SK-N-SH (cell line): Measurements from ENCODE around the gene CCN5.

Experiments used
- CTCF ChIP-seq: fragments of 200-600 bp; sonication (generic); IDR thresholded peaks from 2 replicates; pipeline ENCODE4 v1.6.1; 2017; ENCODE audit warnings: antibody characterized with exemption, mild to moderate bottlenecking, moderate library complexity
- JUND ChIP-seq: IDR thresholded peaks from 2 replicates; pipeline ENCODE4 v1.4.0; 2012
- NRF1 ChIP-seq: IDR thresholded peaks from 2 replicates; pipeline ENCODE4 v1.6.1; 2012; ENCODE audit warnings: low read depth, mild to moderate bottlenecking, low read length
- POLR2AphosphoS5 ChIP-seq: IDR thresholded peaks from 2 replicates; pipeline ENCODE4 v1.6.1; 2012; ENCODE audit warnings: low read depth, low read length
- RAD21 ChIP-seq: IDR thresholded peaks from 2 replicates; pipeline ENCODE4 v1.6.1; 2012; ENCODE audit warnings: mild to moderate bottlenecking, low read length
- SIN3A ChIP-seq: IDR thresholded peaks from 2 replicates; pipeline ENCODE4 v1.6.1; 2012; ENCODE audit warnings: low read depth, mild to moderate bottlenecking, low read length, moderate library complexity, borderline replicate concordance
- SMC3 ChIP-seq: IDR thresholded peaks from 2 replicates; pipeline ENCODE4 v1.6.1; 2012; ENCODE audit warnings: low read depth, low read length, improper control_type of control experiment
- USF2 ChIP-seq: fragments of 150-350 bp; IDR thresholded peaks from 2 replicates; pipeline ENCODE4 v1.6.1; 2017; ENCODE audit warnings: antibody characterized with exemption, low read length, low read depth, borderline replicate concordance
- TF ChIP-seq, protein P1 (sequence below): IDR thresholded peaks from 2 replicates; pipeline ENCODE4 v1.4.0; 2012; ENCODE audit warnings: low read depth
- TF ChIP-seq, protein P2 (sequence below): IDR thresholded peaks from 2 replicates; pipeline ENCODE4 v1.6.1; 2012; ENCODE audit warnings: mild to moderate bottlenecking, low read depth, low read length, moderate library complexity

GRCh38 chr20:44720621-44720996 is 5.4 kb downstream of the CCN5 start:
- TF ChIP-seq CTCF (no peak), SMC3 (no peak), SIN3A (no peak), JUND (no peak), USF2 (no peak), POLR2AphosphoS5 (no peak), RAD21 (no peak), NRF1 (no peak)
- TF ChIP-seq, protein P1, sequence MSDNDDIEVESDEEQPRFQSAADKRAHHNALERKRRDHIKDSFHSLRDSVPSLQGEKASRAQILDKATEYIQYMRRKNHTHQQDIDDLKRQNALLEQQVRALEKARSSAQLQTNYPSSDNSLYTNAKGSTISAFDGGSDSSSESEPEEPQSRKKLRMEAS: peak; percentile 59
- TF ChIP-seq, protein P2, sequence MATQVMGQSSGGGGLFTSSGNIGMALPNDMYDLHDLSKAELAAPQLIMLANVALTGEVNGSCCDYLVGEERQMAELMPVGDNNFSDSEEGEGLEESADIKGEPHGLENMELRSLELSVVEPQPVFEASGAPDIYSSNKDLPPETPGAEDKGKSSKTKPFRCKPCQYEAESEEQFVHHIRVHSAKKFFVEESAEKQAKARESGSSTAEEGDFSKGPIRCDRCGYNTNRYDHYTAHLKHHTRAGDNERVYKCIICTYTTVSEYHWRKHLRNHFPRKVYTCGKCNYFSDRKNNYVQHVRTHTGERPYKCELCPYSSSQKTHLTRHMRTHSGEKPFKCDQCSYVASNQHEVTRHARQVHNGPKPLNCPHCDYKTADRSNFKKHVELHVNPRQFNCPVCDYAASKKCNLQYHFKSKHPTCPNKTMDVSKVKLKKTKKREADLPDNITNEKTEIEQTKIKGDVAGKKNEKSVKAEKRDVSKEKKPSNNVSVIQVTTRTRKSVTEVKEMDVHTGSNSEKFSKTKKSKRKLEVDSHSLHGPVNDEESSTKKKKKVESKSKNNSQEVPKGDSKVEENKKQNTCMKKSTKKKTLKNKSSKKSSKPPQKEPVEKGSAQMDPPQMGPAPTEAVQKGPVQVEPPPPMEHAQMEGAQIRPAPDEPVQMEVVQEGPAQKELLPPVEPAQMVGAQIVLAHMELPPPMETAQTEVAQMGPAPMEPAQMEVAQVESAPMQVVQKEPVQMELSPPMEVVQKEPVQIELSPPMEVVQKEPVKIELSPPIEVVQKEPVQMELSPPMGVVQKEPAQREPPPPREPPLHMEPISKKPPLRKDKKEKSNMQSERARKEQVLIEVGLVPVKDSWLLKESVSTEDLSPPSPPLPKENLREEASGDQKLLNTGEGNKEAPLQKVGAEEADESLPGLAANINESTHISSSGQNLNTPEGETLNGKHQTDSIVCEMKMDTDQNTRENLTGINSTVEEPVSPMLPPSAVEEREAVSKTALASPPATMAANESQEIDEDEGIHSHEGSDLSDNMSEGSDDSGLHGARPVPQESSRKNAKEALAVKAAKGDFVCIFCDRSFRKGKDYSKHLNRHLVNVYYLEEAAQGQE: no peak
